HG03469 (cell line): ENCODE data around the gene ARMC8.

Experiments used
- ATAC-seq: cut with Tn5 transposase; IDR thresholded peaks from one replicate; pipeline ENCODE4 v1.9.1; 2021; ENCODE audit warnings: mild to moderate bottlenecking, moderate library complexity, moderate number of reproducible peaks; ENCODE audit not compliant: unreplicated experiment

The ARMC8 gene

DNA sequence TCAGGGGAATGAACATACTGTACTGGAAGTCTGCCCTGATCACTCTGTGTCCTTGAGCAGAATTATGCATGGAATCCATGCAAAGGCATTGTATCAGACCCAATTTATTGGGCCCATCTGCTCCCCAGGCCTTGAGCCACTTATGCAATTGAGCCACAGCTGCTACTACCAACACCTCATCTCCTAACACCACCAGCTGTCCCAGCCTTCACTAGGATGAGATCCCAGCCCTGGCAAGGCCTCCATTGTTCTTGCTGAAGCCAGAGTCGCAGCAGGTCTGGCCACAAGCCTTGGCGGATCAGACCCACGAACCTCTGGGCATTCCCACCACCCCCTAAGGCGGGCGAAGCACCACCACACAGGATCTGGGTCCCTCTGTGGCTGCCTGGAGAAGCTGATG, 151.7 kb downstream of the ARMC8 start:
- no peak for ATAC-seq

DNA sequence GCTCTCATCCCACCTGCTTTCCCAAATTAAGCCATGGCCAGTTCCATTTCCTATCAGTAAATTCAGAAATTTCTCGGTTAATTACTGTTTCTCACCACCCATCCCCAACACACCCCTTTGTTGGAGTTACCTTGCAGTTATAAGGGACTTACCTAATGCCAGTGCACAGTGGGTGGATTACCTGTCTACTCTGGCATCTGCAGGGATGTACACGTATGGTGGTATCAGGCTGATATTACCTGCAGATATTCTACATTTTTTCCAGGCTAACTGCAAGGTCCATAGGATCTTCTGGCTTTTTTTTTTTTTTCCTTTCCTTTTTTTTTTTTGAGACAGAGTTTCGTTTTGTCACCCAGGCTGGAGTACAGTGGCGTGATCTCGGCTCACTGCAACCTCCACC, 153.4 kb downstream of the ARMC8 start:
- ATAC-seq = no peak

DNA sequence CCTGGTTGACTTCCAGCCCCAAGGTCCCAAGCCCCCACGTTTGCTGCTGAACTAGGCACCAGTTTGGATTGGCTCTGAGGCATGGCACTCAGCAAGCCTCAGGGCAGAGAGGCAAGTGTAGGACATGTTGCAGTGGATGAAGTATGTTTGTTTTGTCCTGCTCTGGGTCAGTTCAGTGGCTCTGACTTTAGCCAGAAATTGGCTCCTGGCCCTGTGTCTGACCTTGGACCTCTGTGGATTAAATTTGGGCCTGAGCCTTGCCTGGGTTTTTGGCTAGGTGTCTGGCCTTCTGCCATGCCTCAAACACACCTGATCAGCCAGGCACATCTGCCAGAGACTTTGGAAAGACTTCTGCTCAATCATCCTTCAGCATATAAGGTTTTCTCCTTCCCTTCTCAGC, 157.7 kb downstream of the ARMC8 start:
- no peak for ATAC-seq
